H9 (cell line): ENCODE data around the gene CYS1. TPM values are rescaled to one million over a fixed set of nuclear protein-coding genes. Genes with fewer than 3 reads are reported as not detected.

ENCODE experiments used
- DNase-seq: peaks from one replicate; pipeline ENCODE4 v3.0.0-alpha.2; 2017
- H2AFZ ChIP-seq: one replicate; pipeline ENCODE4 v1.6.1; 2013; ENCODE audit warnings: mild to moderate bottlenecking, low read length, control low read depth, moderate library complexity
- H2AK5ac ChIP-seq: 2 replicates; pipeline ENCODE4 v1.6.1; 2013; ENCODE audit warnings: low read length, control low read depth, mixed read lengths; ENCODE audit not compliant: insufficient read length
- H2BK120ac ChIP-seq: one replicate; pipeline ENCODE4 v1.6.1; 2013; ENCODE audit warnings: low read depth, mild to moderate bottlenecking, low read length, control low read depth, inconsistent platforms; ENCODE audit not compliant: poor library complexity, severe bottlenecking
- H2BK12ac ChIP-seq: 2 replicates; pipeline ENCODE4 v1.6.1; 2013; ENCODE audit warnings: low read length, control low read depth, mixed read lengths, low read depth; ENCODE audit not compliant: insufficient read length
- H2BK15ac ChIP-seq: 2 replicates; pipeline ENCODE4 v1.6.1; 2013; ENCODE audit warnings: low read depth, low read length, control low read depth
- H2BK20ac ChIP-seq: one replicate; pipeline ENCODE4 v1.6.1; 2013; ENCODE audit warnings: low read depth, mild to moderate bottlenecking, low read length, control low read depth, inconsistent platforms; ENCODE audit not compliant: poor library complexity, severe bottlenecking
- H2BK5ac ChIP-seq: 2 replicates; pipeline ENCODE4 v1.6.1; 2013; ENCODE audit warnings: low read length, control low read depth, mixed read lengths; ENCODE audit not compliant: insufficient read length
- H3K14ac ChIP-seq: 2 replicates; pipeline ENCODE4 v1.6.1; 2013; ENCODE audit warnings: low read length, control low read depth; ENCODE audit not compliant: insufficient read depth
- H3K18ac ChIP-seq: 2 replicates; pipeline ENCODE4 v1.6.1; 2013; ENCODE audit warnings: low read depth, mild to moderate bottlenecking, mixed read lengths, low read length, control low read depth; ENCODE audit not compliant: insufficient read length
- H3K23ac ChIP-seq: 2 replicates; pipeline ENCODE4 v1.6.1; 2013; ENCODE audit warnings: low read length, control low read depth, mixed read lengths, low read depth; ENCODE audit not compliant: insufficient read length
- H3K23me2 ChIP-seq: 2 replicates; pipeline ENCODE4 v1.6.1; 2013; ENCODE audit warnings: low read depth, mild to moderate bottlenecking, mixed read lengths, low read length, control low read depth; ENCODE audit not compliant: insufficient read length, poor library complexity, severe bottlenecking
- H3K27ac ChIP-seq: 2 replicates; pipeline ENCODE4 v1.5.1; 2013; ENCODE audit warnings: low read length, control low read depth, mixed read lengths, low read depth; ENCODE audit not compliant: insufficient read length
- H3K27me3 ChIP-seq: 2 replicates; pipeline ENCODE4 v1.6.1; 2013; ENCODE audit warnings: low read length, control low read depth, inconsistent platforms; ENCODE audit not compliant: insufficient read depth
- H3K4ac ChIP-seq: 2 replicates; pipeline ENCODE4 v1.6.1; 2013; ENCODE audit warnings: low read depth, mild to moderate bottlenecking, control low read depth, inconsistent platforms, low read length, moderate library complexity
- H3K4me1 ChIP-seq: 2 replicates; pipeline ENCODE4 v1.6.1; 2013; ENCODE audit warnings: low read length, control low read depth, inconsistent platforms; ENCODE audit not compliant: insufficient read depth
- H3K4me2 ChIP-seq: 2 replicates; pipeline ENCODE4 v1.6.1; 2013; ENCODE audit warnings: low read length, control low read depth, mixed read lengths; ENCODE audit not compliant: insufficient read length, insufficient read depth
- H3K56ac ChIP-seq: 2 replicates; pipeline ENCODE4 v1.6.1; 2013; ENCODE audit warnings: low read depth, mild to moderate bottlenecking, mixed read lengths, low read length, control low read depth; ENCODE audit not compliant: insufficient read length
- H3K79me1 ChIP-seq: 2 replicates; pipeline ENCODE4 v1.6.1; 2013; ENCODE audit warnings: low read depth, mild to moderate bottlenecking, moderate library complexity, low read length, control low read depth, inconsistent platforms; ENCODE audit not compliant: insufficient read depth, poor library complexity, severe bottlenecking
- H3K79me2 ChIP-seq: 2 replicates; pipeline ENCODE4 v1.6.1; 2013; ENCODE audit warnings: low read length, control low read depth, inconsistent platforms; ENCODE audit not compliant: insufficient read depth
- H3K9ac ChIP-seq: 2 replicates; pipeline ENCODE4 v1.6.1; 2013; ENCODE audit warnings: low read length, control low read depth, mixed read lengths; ENCODE audit not compliant: insufficient read length; ENCODE audit errors: extremely low read depth
- H3K9me3 ChIP-seq: one replicate; pipeline ENCODE4 v1.6.1; 2013; ENCODE audit warnings: low read depth, low read length, inconsistent platforms; ENCODE audit not compliant: control insufficient read depth
- H3T11ph ChIP-seq: one replicate; pipeline ENCODE4 v1.6.1; 2013; ENCODE audit warnings: mild to moderate bottlenecking, low read length, control low read depth, inconsistent platforms
- H4K20me1 ChIP-seq: one replicate; pipeline ENCODE4 v1.6.1; 2013; ENCODE audit not compliant: control insufficient read depth, insufficient read length, insufficient read depth
- H4K5ac ChIP-seq: 2 replicates; pipeline ENCODE4 v1.6.1; 2013; ENCODE audit warnings: low read depth, mild to moderate bottlenecking, mixed read lengths, low read length, control low read depth; ENCODE audit not compliant: insufficient read length
- H4K8ac ChIP-seq: replicated peaks from 2 replicates; pipeline ENCODE4 v1.6.1; 2013; ENCODE audit warnings: low read length, control low read depth, mixed read lengths, low read depth; ENCODE audit not compliant: insufficient read length
- H4K91ac ChIP-seq: 2 replicates; pipeline ENCODE4 v1.6.1; 2013; ENCODE audit warnings: low read depth, mild to moderate bottlenecking, moderate library complexity, mixed read lengths, low read length, control low read depth; ENCODE audit not compliant: insufficient read length
- H3K27ac Mint-ChIP-seq, 3 experiments: 2 replicates in 2 of 3; 3 replicates in 1 of 3; pipeline ENCODE4 v1.8.0; 2020 to 2021; ENCODE audit warnings: mixed read lengths in 3 of 3, mild to moderate bottlenecking in 1 of 3, moderate library complexity in 1 of 3
- H3K27me3 Mint-ChIP-seq: 2 replicates; pipeline ENCODE4 v1.8.0; 2021; ENCODE audit warnings: low read depth, mild to moderate bottlenecking, moderate library complexity, mixed read lengths
- H3K36me3 Mint-ChIP-seq, 3 experiments: 2 replicates in 2 of 3; 3 replicates in 1 of 3; pipeline ENCODE4 v1.8.0; 2020 to 2021; ENCODE audit warnings: low read depth in 3 of 3, mixed read lengths in 3 of 3; ENCODE audit not compliant: insufficient read depth in 1 of 3
- H3K4me1 Mint-ChIP-seq, 2 experiments: 2 replicates each; pipeline ENCODE4 v1.8.0; 2020; ENCODE audit warnings: mixed read lengths in 2 of 2
- H3K4me3 Mint-ChIP-seq, 2 experiments: 2 replicates in 1 of 2; 3 replicates in 1 of 2; pipeline ENCODE4 v1.8.0; 2020 to 2021; ENCODE audit warnings: mild to moderate bottlenecking in 2 of 2, mixed read lengths in 2 of 2, moderate library complexity in 1 of 2
- H3K9me3 Mint-ChIP-seq, 2 experiments: 2 replicates in 1 of 2; 3 replicates in 1 of 2; pipeline ENCODE4 v1.8.0; 2020; ENCODE audit warnings: mild to moderate bottlenecking in 2 of 2, mixed read lengths in 2 of 2, moderate library complexity in 1 of 2
- CTCF ChIP-seq: fragments of 200-600 bp; sonication (generic); conservative IDR thresholded peaks from 3 replicates; pipeline ENCODE4 v1.8.0; 2021; ENCODE audit warnings: antibody characterized with exemption, mild to moderate bottlenecking
- WGBS: extraction: QIAGEN DNeasy Blood & Tissue Kit; methylation state at CpG from one replicate; pipeline ENCODE4 v1.1.7; 2013; ENCODE audit warnings: missing lambda C conversion rate, low lambda C conversion rate, mixed read lengths; ENCODE audit not compliant: insufficient read length; ENCODE audit errors: extremely low coverage; 5-methylcytosine and 5-hydroxymethylcytosine counted together
- total RNA-seq: library from RNA; stranded (reverse); gene quantifications from 2 replicates; pipeline ENCODE4 v1.2.1, GENCODE V29; 2021

CYS1 gene
- total RNA-seq, 1 experiment from 2014 or later: 0.35 TPM

GRCh38 chr2:10075571-10076209 is 4.5 kb downstream of the CYS1 start:
- H4K91ac ChIP-seq: no peak overlapping the region
- TF ChIP-seq CTCF: no peak
- H2BK20ac ChIP-seq: no peak overlapping the region
- peaks cover 16 to 42% of the 10 kb centered on the region in 2 experiments for H3K4me1 Mint-ChIP-seq
- peaks cover 4% of the 10 kb centered on the region for H3K23me2 ChIP-seq
- H3K27me3 ChIP-seq: peaks cover 9% of the 10 kb centered on the region; the same call in 1 of the 2 replicates
- H3K27me3 Mint-ChIP-seq: peaks cover 56% of the 10 kb centered on the region
- H4K20me1 ChIP-seq: no peaks in the 10 kb centered on the region
- no peak overlapping the region for H2BK12ac ChIP-seq
- no peak overlapping the region for H3K56ac ChIP-seq
- no peak overlapping the region for H3T11ph ChIP-seq
- H3K9me3 ChIP-seq: no peaks in the 10 kb centered on the region
- no peak overlapping the region for H3K23ac ChIP-seq
- no peak overlapping the region for H2BK5ac ChIP-seq
- H3K27ac ChIP-seq: no peak overlapping the region
- no peak overlapping the region for H4K5ac ChIP-seq
- no peak overlapping the region for H3K14ac ChIP-seq
- no peak overlapping the region for H3K9ac ChIP-seq
- H2BK120ac ChIP-seq: no peak overlapping the region
- no peak overlapping the region for H3K18ac ChIP-seq
- no peak overlapping the region for H2AK5ac ChIP-seq
- no peak overlapping the region for H3K4me2 ChIP-seq
- H3K9me3 Mint-ChIP-seq: no peaks in the 10 kb centered on the region; a peak in 1 of 5 replicates
- WGBS: no CpG with 5 or more reads among the region's 9 CpGs
- no peak overlapping the region for H4K8ac ChIP-seq
- H3K27ac Mint-ChIP-seq: no peak overlapping the region
- H2AFZ ChIP-seq: no peak overlapping the region
- no peaks in the 10 kb centered on the region for H3K79me1 ChIP-seq
- H2BK15ac ChIP-seq: no peak overlapping the region
- no peaks in the 10 kb centered on the region; the same call in 1 of the 2 replicates for H3K79me2 ChIP-seq
- H3K4me1 ChIP-seq: no peaks in the 10 kb centered on the region
- H3K4me3 Mint-ChIP-seq: no peak overlapping the region
- no peaks in the 10 kb centered on the region for H3K36me3 Mint-ChIP-seq
- no peak for DNase-seq
- no peak overlapping the region for H3K4ac ChIP-seq
